H1 (cell line): ENCODE results near the gene PHRF1. TPM values are rescaled to one million over a fixed set of nuclear protein-coding genes. Genes with fewer than 3 reads are reported as not detected.
A peak's percentile ranks its signal among the peaks of the same experiment; 100 is the strongest.

Source experiments
- CTCF ChIA-PET: fragments of 300-600 bp; sonication (Branson Sonifier 250); formaldehyde crosslinking; loops from one replicate; lab custom pipeline; 2021; ENCODE audit not compliant: partially characterized antibody; lab: Charles Lee
- POLR2A ChIA-PET: fragments of 300-600 bp; sonication (Branson Sonifier 250); formaldehyde crosslinking; loops from one replicate; lab custom pipeline; 2021; ENCODE audit warnings: inconsistent platforms; ENCODE audit not compliant: partially characterized antibody; lab: Charles Lee
- DNase-seq, 2 experiments: peaks; one replicate each; pipeline versions ENCODE4 v3.0.0 to v3.0.0-alpha.2; 2010 to 2022; ENCODE audit warnings: low spot score in 2 of 2, low read depth in 1 of 2, mixed read lengths in 1 of 2
- FAIRE-seq: peaks from 2 replicates; lab custom pipeline; 2011; peaks lifted over from hg19 to GRCh38; lab: Jason Lieb, UNC
- H2AFZ ChIP-seq: 2 replicates; pipeline ENCODE4 v1.8.1; 2012; ENCODE audit warnings: low read length, inconsistent platforms
- H2AK5ac ChIP-seq: 2 replicates; pipeline ENCODE4 v1.6.1; 2013; ENCODE audit warnings: low read depth, low read length
- H2BK120ac ChIP-seq: replicated peaks from 2 replicates; pipeline ENCODE3; 2013; ENCODE audit warnings: low read depth, low read length, inconsistent platforms
- H2BK12ac ChIP-seq: 2 replicates; pipeline ENCODE4 v1.6.1; 2013; ENCODE audit warnings: low read depth, low read length
- H2BK15ac ChIP-seq: 2 replicates; pipeline ENCODE4 v1.6.1; 2013; ENCODE audit warnings: low read length
- H2BK20ac ChIP-seq: 2 replicates; pipeline ENCODE4 v1.6.1; 2013; ENCODE audit warnings: low read length
- H2BK5ac ChIP-seq: 2 replicates; pipeline ENCODE4 v1.6.1; 2013; ENCODE audit warnings: low read depth, low read length
- H3K14ac ChIP-seq: 2 replicates; pipeline ENCODE4 v1.6.1; 2013; ENCODE audit warnings: inconsistent platforms; ENCODE audit not compliant: insufficient read length
- H3K18ac ChIP-seq: 2 replicates; pipeline ENCODE4 v1.6.1; 2013; ENCODE audit warnings: low read length; ENCODE audit errors: extremely low read depth
- H3K23ac ChIP-seq: 2 replicates; pipeline ENCODE4 v1.6.1; 2013; ENCODE audit warnings: inconsistent platforms; ENCODE audit not compliant: insufficient read length
- H3K23me2 ChIP-seq: 2 replicates; pipeline ENCODE4 v1.6.1; 2013; ENCODE audit warnings: low read depth, low read length
- H3K27ac ChIP-seq: 2 replicates; pipeline ENCODE4 v1.6.1; 2011; ENCODE audit warnings: low read depth, low read length, inconsistent platforms
- H3K27me3 ChIP-seq, 4 experiments: replicated peaks in 1 of 4; 1 replicate in 1 of 4; 2 replicates in 3 of 4; pipeline versions ENCODE4 v1.6.1 to v1.8.1; 2011 to 2013; ENCODE audit warnings: low read length in 3 of 4, mild to moderate bottlenecking in 3 of 4, inconsistent platforms in 2 of 4, mixed read lengths in 2 of 4, moderate library complexity in 1 of 4; ENCODE audit not compliant: control insufficient read depth in 3 of 4, insufficient read depth in 3 of 4; ENCODE audit errors: extremely low read depth in 1 of 4
- H3K36me3 ChIP-seq, 4 experiments: 2 replicates each; pipeline versions ENCODE4 v1.6.1 to v1.8.1; 2011 to 2013; ENCODE audit warnings: mild to moderate bottlenecking in 4 of 4, low read length in 3 of 4, moderate library complexity in 2 of 4, control low read depth in 1 of 4, inconsistent platforms in 1 of 4; ENCODE audit not compliant: insufficient read depth in 4 of 4, control insufficient read depth in 2 of 4
- H3K4ac ChIP-seq: replicated peaks from 2 replicates; pipeline ENCODE3; 2013; ENCODE audit warnings: low read length, low read depth, mixed read lengths, inconsistent platforms; ENCODE audit not compliant: insufficient read length
- H3K4me1 ChIP-seq, 4 experiments: replicated peaks in 1 of 4; 1 replicate in 1 of 4; 2 replicates in 3 of 4; pipeline versions ENCODE4 v1.6.1 to v1.8.1; 2011 to 2013; ENCODE audit warnings: low read length in 3 of 4, inconsistent platforms in 2 of 4, mixed read lengths in 1 of 4; ENCODE audit not compliant: insufficient read depth in 4 of 4, control insufficient read depth in 3 of 4
- H3K4me2 ChIP-seq, 2 experiments: 2 replicates each; pipeline versions ENCODE4 v1.6.1 to v1.8.1; 2011 to 2013; ENCODE audit warnings: low read depth in 2 of 2, low read length in 2 of 2, control low read depth in 1 of 2, inconsistent platforms in 1 of 2, mild to moderate bottlenecking in 1 of 2; ENCODE audit not compliant: insufficient read depth in 1 of 2
- H3K4me3 ChIP-seq, 4 experiments: fragments of 200-600, 300-600 bp in 1 of 4; sonication (generic), shearing (Covaris generic), sonication (Bioruptor Twin) in 1 of 4; 2 replicates each; pipeline versions ENCODE4 v1.5.1 to v1.8.1; 2011 to 2016; ENCODE audit warnings: low read length in 4 of 4, low read depth in 3 of 4, control low read depth in 2 of 4, inconsistent platforms in 2 of 4, mild to moderate bottlenecking in 2 of 4, mixed read lengths in 1 of 4, moderate library complexity in 1 of 4; ENCODE audit not compliant: insufficient read depth in 2 of 4; ENCODE audit errors: extremely low read depth in 1 of 4
- H3K56ac ChIP-seq: replicated peaks from 2 replicates; pipeline ENCODE3; 2013; ENCODE audit warnings: low read depth, mild to moderate bottlenecking, mixed read lengths, low read length, inconsistent platforms; ENCODE audit not compliant: insufficient read length
- H3K79me1 ChIP-seq: 2 replicates; pipeline ENCODE4 v1.6.1; 2013; ENCODE audit warnings: low read depth, low read length, control low read depth
- H3K79me2 ChIP-seq, 2 experiments: 2 replicates each; pipeline versions ENCODE4 v1.6.1 to v1.8.1; 2012 to 2013; ENCODE audit warnings: low read length in 2 of 2, mild to moderate bottlenecking in 2 of 2, inconsistent platforms in 1 of 2; ENCODE audit not compliant: insufficient read depth in 2 of 2, control insufficient read depth in 1 of 2
- H3K9ac ChIP-seq, 4 experiments: replicated peaks in 1 of 4; 1 replicate in 1 of 4; 2 replicates in 3 of 4; pipeline versions ENCODE4 v1.6.1 to v1.8.1; 2011 to 2013; ENCODE audit warnings: low read depth in 3 of 4, low read length in 3 of 4, control low read depth in 2 of 4, mild to moderate bottlenecking in 2 of 4, moderate library complexity in 2 of 4, inconsistent platforms in 1 of 4; ENCODE audit errors: extremely low read depth in 1 of 4
- H3K9me3 ChIP-seq, 2 experiments: 2 replicates each; pipeline versions ENCODE4 v1.6.1 to v1.8.1; 2012 to 2013; ENCODE audit warnings: mild to moderate bottlenecking in 2 of 2, moderate library complexity in 2 of 2, control low read depth in 1 of 2, inconsistent platforms in 1 of 2, low read depth in 1 of 2, low read length in 1 of 2, mixed read lengths in 1 of 2; ENCODE audit not compliant: insufficient read depth in 2 of 2
- H4K20me1 ChIP-seq, 2 experiments: replicated peaks in 1 of 2; 2 replicates each; pipeline versions ENCODE3 to v1.8.1; 2011 to 2013; ENCODE audit warnings: inconsistent platforms in 2 of 2, low read length in 2 of 2, mild to moderate bottlenecking in 1 of 2; ENCODE audit not compliant: insufficient read depth in 2 of 2, control insufficient read depth in 1 of 2
- H4K5ac ChIP-seq: 2 replicates; pipeline ENCODE4 v1.6.1; 2013; ENCODE audit warnings: low read length, low read depth, mixed read lengths, inconsistent platforms; ENCODE audit not compliant: insufficient read length
- H4K8ac ChIP-seq: 2 replicates; pipeline ENCODE4 v1.8.0; 2013; ENCODE audit warnings: mild to moderate bottlenecking, moderate library complexity, low read length, inconsistent platforms; ENCODE audit not compliant: insufficient read depth; ENCODE audit errors: extremely low read depth
- H4K91ac ChIP-seq: replicated peaks from 2 replicates; pipeline ENCODE3; 2013; ENCODE audit warnings: low read length, mixed read lengths, inconsistent platforms; ENCODE audit not compliant: insufficient read length
- BCL11A ChIP-seq, 2 experiments: IDR thresholded peaks; one replicate each; pipeline ENCODE4 v1.6.1; 2011; ENCODE audit warnings: low read depth in 2 of 2, low read length in 2 of 2, mild to moderate bottlenecking in 2 of 2
- BRCA1 ChIP-seq: IDR thresholded peaks from 2 replicates; pipeline ENCODE4 v1.6.1; 2012; ENCODE audit warnings: low read depth, low read length, improper control_type of control experiment
- CHD1 ChIP-seq: IDR thresholded peaks from 2 replicates; pipeline ENCODE4 v1.6.1; 2012; ENCODE audit warnings: low read depth, low read length, improper control_type of control experiment
- CREB1 ChIP-seq: IDR thresholded peaks from 2 replicates; pipeline ENCODE4 v1.6.1; 2012; ENCODE audit warnings: inconsistent platforms
- EGR1 ChIP-seq: IDR thresholded peaks from 2 replicates; pipeline ENCODE4 v1.6.1; 2011; ENCODE audit warnings: low read depth, low read length, borderline replicate concordance
- EZH2 ChIP-seq: fragments of 200-600 bp; sonication (generic); IDR thresholded peaks from 2 replicates; pipeline ENCODE4 v1.7.1; 2012; ENCODE audit warnings: low read depth, mild to moderate bottlenecking, moderate library complexity, low read length, inconsistent platforms; ENCODE audit not compliant: severe bottlenecking
- MAFK ChIP-seq: IDR thresholded peaks from 2 replicates; pipeline ENCODE4 v1.6.1; 2012; ENCODE audit warnings: low read depth, mild to moderate bottlenecking, improper control_type of control experiment, low read length
- MAX ChIP-seq: IDR thresholded peaks from 2 replicates; pipeline ENCODE4 v1.6.1; 2012; ENCODE audit warnings: inconsistent platforms
- RXRA ChIP-seq: IDR thresholded peaks from 2 replicates; pipeline ENCODE4 v1.6.1; 2011; ENCODE audit warnings: low read depth, mild to moderate bottlenecking, low read length, moderate library complexity; ENCODE audit not compliant: insufficient read depth
- TAF1 ChIP-seq: IDR thresholded peaks from 2 replicates; pipeline ENCODE4 v1.6.1; 2011; ENCODE audit warnings: mild to moderate bottlenecking, low read depth, low read length
- TEAD4 ChIP-seq: IDR thresholded peaks from 2 replicates; pipeline ENCODE4 v1.6.1; 2012; ENCODE audit warnings: low read depth, low read length, inconsistent platforms, mixed read lengths
- YY1 ChIP-seq: IDR thresholded peaks from 2 replicates; pipeline ENCODE4 v1.6.1; 2011; ENCODE audit warnings: low read depth, mild to moderate bottlenecking, low read length
- ZNF274 ChIP-seq: IDR thresholded peaks from 2 replicates; pipeline ENCODE4 v1.7.0; 2012; ENCODE audit warnings: low read length, borderline replicate concordance; ENCODE audit errors: extremely low read depth
- WGBS, 2 experiments: shearing (Covaris generic) in 1 of 2; methylation state at CpG; one replicate each; pipeline versions ENCODE4 v1.1.6 to v1.1.7; 2013 to 2015; ENCODE audit warnings: low lambda C conversion rate in 2 of 2, mixed read lengths in 2 of 2, inconsistent platforms in 1 of 2, low coverage in 1 of 2, missing lambda C conversion rate in 1 of 2; ENCODE audit not compliant: insufficient replicate concordance in 2 of 2, insufficient coverage in 1 of 2, insufficient read length in 1 of 2; ENCODE audit errors: extremely low coverage in 1 of 2, missing lambda C conversion rate in 1 of 2; 5-methylcytosine and 5-hydroxymethylcytosine counted together
- polyA plus RNA-seq, 7 experiments: library from polyadenylated mRNA; depleted of rRNA in 3 of 7; stranded (reverse) in 5 of 7; unstranded in 2 of 7; fragments of >200 nt in 5 of 7; fragments of 200-250 nt in 2 of 7; gene quantifications; 1 replicate in 5 of 7; 2 replicates in 1 of 7; 4 replicates in 1 of 7; pipeline versions ENCODE4 v1.2.1 to v1.2.3, GENCODE V29; 2011 to 2013; ENCODE audit warnings: missing spikeins in 2 of 7, mixed read lengths in 2 of 7
- total RNA-seq: library from RNA; stranded (reverse); fragmentation: NEBNext Ultra II Directional; extraction: Animal tissue kit (Norgen Biotek cat#: 25700); gene quantifications from 2 replicates; pipeline ENCODE4 v1.2.1, GENCODE V29; 2021

Gene PHRF1
- total and polyA plus RNA-seq, 2 of the 8 experiments (the other 6 are each of a cell fraction or from before 2014, with no cell fraction given), result 13.4 to 37.3 TPM

DNA sequence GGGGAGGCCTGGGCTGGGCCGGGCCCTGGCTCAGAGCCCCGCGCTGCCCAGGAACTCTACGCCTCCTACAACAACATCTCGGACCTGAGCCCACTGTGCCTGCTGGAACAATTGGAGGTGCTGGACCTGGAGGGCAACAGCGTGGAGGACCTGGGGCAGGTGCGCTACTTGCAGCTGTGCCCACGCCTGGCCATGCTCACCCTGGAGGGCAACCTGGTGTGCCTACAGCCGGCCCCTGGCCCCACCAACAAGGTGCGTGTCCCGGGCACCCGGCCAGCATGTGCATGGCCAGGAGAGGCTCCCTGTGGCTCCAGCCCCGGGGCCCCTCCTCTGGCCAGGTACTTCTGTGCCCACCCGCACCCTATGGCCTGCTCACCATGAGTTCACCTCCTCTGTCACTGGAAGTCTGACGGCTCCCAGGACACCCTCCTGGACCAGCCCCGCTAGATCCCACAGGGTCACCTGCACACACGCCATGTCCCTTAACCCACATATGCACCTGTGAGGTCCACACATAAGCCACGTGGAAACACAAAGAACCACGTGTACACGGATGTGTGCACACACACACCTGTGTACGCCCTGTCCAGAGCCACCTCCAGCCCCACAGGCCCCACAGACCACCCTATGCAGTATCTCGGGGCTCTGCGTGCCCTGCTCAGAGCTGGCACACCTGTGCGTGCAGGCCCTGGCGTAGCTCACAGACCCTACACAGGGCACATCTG lies 26.1 kb upstream of the PHRF1 start:
- Histone ChIP-seq H3K14ac (no peak overlapping the region), H4K91ac (no peak overlapping the region), H3K23ac (no peak overlapping the region), H4K20me1 (no peaks in the 10 kb centered on the region), H2AFZ (no peak overlapping the region), H2BK12ac (0 out of 2 replicates have a peak overlapping the region, but pooled peaks have one; percentile 17), H3K27me3 (no peaks in the 10 kb centered on the region), H3K4me2 (no peak overlapping the region), H3K79me2 (no peaks in the 10 kb centered on the region), H3K36me3 (no peaks in the 10 kb centered on the region), H3K23me2 (peaks cover under 1% of the 10 kb centered on the region; the same call in 1 of the 2 replicates), H3K4ac (no peak overlapping the region), H4K5ac (no peak overlapping the region), H3K9ac (no peak overlapping the region), H2BK120ac (no peak overlapping the region), H3K18ac (no peak overlapping the region), H3K79me1 (no peaks in the 10 kb centered on the region), H3K4me1 (peaks cover 0 to 6% (median 0%) of the 10 kb centered on the region in 4 experiments; a peak in 2 of 7 replicates), H3K27ac (no peak overlapping the region), H4K8ac (peak overlapping the region; percentile 68), H2AK5ac (no peak overlapping the region), H3K4me3 (no peak overlapping the region), H3K56ac (no peak overlapping the region), H2BK20ac (no peak overlapping the region), H2BK15ac (no peak overlapping the region), H2BK5ac (no peak overlapping the region), H3K9me3 (no peaks in the 10 kb centered on the region)
- 93% methylated on average over 24 of the region's 25 CpGs; no CpG with 5 or more reads in 1 of the 2 experiments for WGBS, 2 experiments
- no peak for DNase-seq
- ChIA-PET CTCF (interaction anchor here (0.9 to 1.6 kb wide), 4 partner anchors 9 to 12 kb away, joined by 3 to 4 read pairs (median 4); no protein-coding TSS in a partner anchor), POLR2A (no interaction called here)
- FAIRE-seq, result no peak
- TF ChIP-seq CHD1 (no peak), BRCA1 (no peak), BCL11A (IDR thresholded peaks at IDR 0.05; ENCODE audit: low read depth in 2 of 2, low read length in 2 of 2) (no peak), CREB1 (no peak), MAX (no peak), MAFK (no peak), RXRA (no peak), ZNF274 (no peak), TEAD4 (no peak), YY1 (no peak), EZH2 (no peak), TAF1 (no peak), EGR1 (no peak)
